NCI-H128 (cell line): Measurements from ENCODE around the gene DOCK2.
"Not testable (repeated sequence)": the region's sequence is repeated elsewhere in the genome, so short reads cannot be mapped to it uniquely, and the experiment has no call there.

Experiments used
- DNase-seq: peaks from one replicate; lab custom pipeline; 2025; ENCODE audit not compliant: unreplicated experiment; lab: John Stamatoyannopoulos, UW

Gene DOCK2

GRCh38 chr5:169811680-169812079 is 174.6 kb downstream of the DOCK2 start:
- DNase-seq, result no peak

GRCh38 chr5:169812786-169813185 is 175.7 kb downstream of the DOCK2 start:
- no peak for DNase-seq

GRCh38 chr5:169814045-169814444 is 177.0 kb downstream of the DOCK2 start:
- no peak for DNase-seq

- no peak for DNase-seq
Measured at GRCh38 chr5:169814522-169814921, 177.4 kb downstream of the DOCK2 start.

- DNase-seq, result no peak
Measured at GRCh38 chr5:169817031-169817430, 180.0 kb downstream of the DOCK2 start.

GRCh38 chr5:169826618-169827017 is 189.5 kb downstream of the DOCK2 start:
- no peak for DNase-seq

GRCh38 chr5:169827769-169828168 is 190.7 kb downstream of the DOCK2 start:
- no peak for DNase-seq

- no peak for DNase-seq
Measured at GRCh38 chr5:169828385-169828784, 191.3 kb downstream of the DOCK2 start.

GRCh38 chr5:169831331-169831730 is 194.3 kb downstream of the DOCK2 start:
- no peak for DNase-seq

GRCh38 chr5:169832304-169832703 is 195.2 kb downstream of the DOCK2 start:
- DNase-seq, result no peak

- no peak for DNase-seq
Measured at GRCh38 chr5:169832845-169833244, 195.8 kb downstream of the DOCK2 start.

GRCh38 chr5:169833681-169834292 is 196.7 kb downstream of the DOCK2 start:
- not testable (repeated sequence) for DNase-seq

- DNase-seq, result not testable (repeated sequence)
Measured at GRCh38 chr5:169834540-169834939, 197.5 kb downstream of the DOCK2 start.

GRCh38 chr5:169836835-169837536 is 199.9 kb downstream of the DOCK2 start:
- no peak for DNase-seq

GRCh38 chr5:169837686-169838085 is 200.6 kb downstream of the DOCK2 start:
- DNase-seq, result no peak

- DNase-seq, result no peak
Measured at GRCh38 chr5:169838688-169839087, 201.6 kb downstream of the DOCK2 start.

- no peak for DNase-seq
Measured at GRCh38 chr5:169840405-169840804, 203.3 kb downstream of the DOCK2 start.

GRCh38 chr5:169842699-169843098 is 205.6 kb downstream of the DOCK2 start:
- no peak for DNase-seq

GRCh38 chr5:169847519-169847918 is 210.4 kb downstream of the DOCK2 start:
- no peak for DNase-seq

GRCh38 chr5:169848271-169848670 is 211.2 kb downstream of the DOCK2 start:
- no peak for DNase-seq

- DNase-seq, result no peak
Measured at GRCh38 chr5:169848792-169849191, 211.7 kb downstream of the DOCK2 start.

- no peak for DNase-seq
Measured at GRCh38 chr5:169850409-169850808, 213.3 kb downstream of the DOCK2 start.

- no peak for DNase-seq
Measured at GRCh38 chr5:169851321-169851850, 214.3 kb downstream of the DOCK2 start.
